ENCODE measurements around the gene PLCG1.

DNA sequence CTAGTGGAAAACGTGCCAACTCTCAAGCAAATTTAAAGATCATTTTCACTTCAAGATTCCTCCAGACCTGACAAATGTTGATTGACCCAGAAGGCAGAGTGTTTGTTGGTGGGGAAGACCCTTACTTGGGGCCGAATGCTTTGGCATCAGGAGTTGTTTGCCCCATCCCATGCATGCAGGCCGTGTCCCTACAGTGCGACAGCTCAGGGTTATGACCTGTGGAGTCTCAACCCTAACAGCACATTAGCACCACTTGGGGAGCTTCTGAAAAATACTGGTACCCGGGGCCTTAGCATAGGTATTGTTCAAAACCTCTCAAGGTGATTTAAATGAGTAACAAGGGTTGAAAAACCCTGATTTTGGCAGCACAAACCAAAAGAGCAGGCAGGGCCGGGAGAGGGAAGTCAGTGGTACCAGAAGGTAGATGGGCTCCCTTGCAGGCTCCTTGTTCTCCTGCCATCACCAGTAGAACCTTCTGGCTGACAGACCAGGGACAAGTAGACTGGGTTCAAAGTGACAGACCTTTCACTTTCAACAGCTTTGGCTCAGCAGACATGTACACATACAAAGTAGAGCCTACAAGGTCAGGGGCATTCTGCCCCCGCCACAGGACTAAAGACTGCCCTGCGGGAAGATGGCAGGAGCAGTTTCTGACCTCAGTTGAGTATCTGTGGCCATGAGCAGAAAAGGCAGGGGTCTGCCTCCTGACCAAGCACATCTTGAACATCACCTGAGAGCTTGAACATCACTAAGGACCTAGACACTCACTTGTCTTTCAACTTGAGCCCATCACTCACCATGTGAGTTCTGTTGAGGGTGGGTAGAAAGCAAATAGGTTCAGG is 39.6 kb downstream of the PLCG1 start:
- TF ChIP-seq SIN3A (IDR thresholded peaks at IDR 0.05; ENCODE audit: borderline replicate concordance, insufficient read depth, low read length) (no peak), TAF1 (IDR thresholded peaks at IDR 0.05; ENCODE audit: borderline replicate concordance, insufficient read depth, low read length) (no peak), POLR2AphosphoS5 (IDR thresholded peaks at IDR 0.05; ENCODE audit: low read depth, low read length) (no peak), FOXP2 (optimal IDR thresholded peaks at IDR 0.05; ENCODE audit: borderline replicate concordance, extremely low read depth, extremely low read length, insufficient read depth) (no peak)
- TF ChIP-seq, protein P1, sequence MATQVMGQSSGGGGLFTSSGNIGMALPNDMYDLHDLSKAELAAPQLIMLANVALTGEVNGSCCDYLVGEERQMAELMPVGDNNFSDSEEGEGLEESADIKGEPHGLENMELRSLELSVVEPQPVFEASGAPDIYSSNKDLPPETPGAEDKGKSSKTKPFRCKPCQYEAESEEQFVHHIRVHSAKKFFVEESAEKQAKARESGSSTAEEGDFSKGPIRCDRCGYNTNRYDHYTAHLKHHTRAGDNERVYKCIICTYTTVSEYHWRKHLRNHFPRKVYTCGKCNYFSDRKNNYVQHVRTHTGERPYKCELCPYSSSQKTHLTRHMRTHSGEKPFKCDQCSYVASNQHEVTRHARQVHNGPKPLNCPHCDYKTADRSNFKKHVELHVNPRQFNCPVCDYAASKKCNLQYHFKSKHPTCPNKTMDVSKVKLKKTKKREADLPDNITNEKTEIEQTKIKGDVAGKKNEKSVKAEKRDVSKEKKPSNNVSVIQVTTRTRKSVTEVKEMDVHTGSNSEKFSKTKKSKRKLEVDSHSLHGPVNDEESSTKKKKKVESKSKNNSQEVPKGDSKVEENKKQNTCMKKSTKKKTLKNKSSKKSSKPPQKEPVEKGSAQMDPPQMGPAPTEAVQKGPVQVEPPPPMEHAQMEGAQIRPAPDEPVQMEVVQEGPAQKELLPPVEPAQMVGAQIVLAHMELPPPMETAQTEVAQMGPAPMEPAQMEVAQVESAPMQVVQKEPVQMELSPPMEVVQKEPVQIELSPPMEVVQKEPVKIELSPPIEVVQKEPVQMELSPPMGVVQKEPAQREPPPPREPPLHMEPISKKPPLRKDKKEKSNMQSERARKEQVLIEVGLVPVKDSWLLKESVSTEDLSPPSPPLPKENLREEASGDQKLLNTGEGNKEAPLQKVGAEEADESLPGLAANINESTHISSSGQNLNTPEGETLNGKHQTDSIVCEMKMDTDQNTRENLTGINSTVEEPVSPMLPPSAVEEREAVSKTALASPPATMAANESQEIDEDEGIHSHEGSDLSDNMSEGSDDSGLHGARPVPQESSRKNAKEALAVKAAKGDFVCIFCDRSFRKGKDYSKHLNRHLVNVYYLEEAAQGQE (IDR thresholded peaks at IDR 0.05; ENCODE audit: insufficient read depth in 1 of 2, low read depth in 2 of 2, low read length in 2 of 2), result no peak
